ENCODE measurements around the gene AGAP2. TPM values are rescaled to one million over a fixed set of nuclear protein-coding genes. Genes with fewer than 3 reads are reported as not detected.
"Not testable (repeated sequence)": the region's sequence is repeated elsewhere in the genome, so short reads cannot be mapped to it uniquely, and the experiment has no call there.

AGAP2 gene
- total and polyA plus RNA-seq, 9 of the 15 experiments (the other 6 are each of a cell fraction or from before 2014, with no cell fraction given): 0.04 to 0.77 (median 0.28) TPM; not detected in 1

GRCh38 chr12:57722716-57723629 lies 15.6 kb downstream of the AGAP2 start:
- DNase-seq (ENCODE audit: extremely low read depth in 1 of 4, low spot score in 3 of 4) (no peak), FAIRE-seq (no peak), ATAC-seq (peak; percentile 21; the same call in 1 of the 3 replicates)
- Histone ChIP-seq H3K9me3 (replicated peaks; ENCODE audit: control insufficient read depth, insufficient read depth, low read depth, low read length) (no peaks in the 10 kb centered on the region; the same call in 1 of the 2 replicates), H3K4me3 (no peak overlapping the region), H3K36me3 (ENCODE audit: control insufficient read depth, insufficient read depth, low read length) (peaks cover 29% of the 10 kb centered on the region; the same call in 2 of the 3 replicates), H3K4me1 (replicated peaks in 1 of 2; ENCODE audit: control insufficient read depth in 2 of 2, insufficient read depth in 2 of 2, low read length in 2 of 2) (peaks cover 0 to 20% of the 10 kb centered on the region in 2 experiments; a peak in 2 of 5 replicates), H3K4me2 (ENCODE audit: insufficient read depth, low read length) (no peak overlapping the region), H3K9ac (ENCODE audit: insufficient read depth in 1 of 2, low read depth in 2 of 2, low read length in 2 of 2) (peak overlapping the region in 1 of 2 experiments; percentile 75; a peak in 1 of 4 replicates), H3K9me1 (ENCODE audit: control insufficient read depth, insufficient read depth, low read length) (no peaks in the 10 kb centered on the region), H3K27ac (ENCODE audit: extremely low read depth, low read depth, low read length) (no peak overlapping the region), H3K79me2 (ENCODE audit: control insufficient read depth, insufficient read depth, low read length) (no peaks in the 10 kb centered on the region), H2AFZ (ENCODE audit: low read depth, low read length) (no peak overlapping the region), H4K20me1 (replicated peaks; ENCODE audit: control insufficient read depth, insufficient read depth, low read length) (no peaks in the 10 kb centered on the region), H3K27me3 (ENCODE audit: control insufficient read depth in 2 of 2, insufficient read depth in 2 of 2, low read length in 2 of 2) (peaks cover 0 to 4% of the 10 kb centered on the region in 2 experiments; a peak in 1 of 5 replicates)
- BruUV-seq (replicated peaks): no TSS peak
- intact Hi-C loops (cut with micrococcal nuclease) (no loop called here), in situ Hi-C loops (cut with MboI) (no loop called here)
- TF ChIP-seq CTCF (IDR thresholded peaks at IDR 0.05 in 2 of 3, conservative IDR thresholded peaks at IDR 0.05 in 1 of 3; ENCODE audit: insufficient read depth in 2 of 3, low read depth in 1 of 3, low read length in 3 of 3): 0 out of 6 replicates have a peak, but pooled peaks of 1 of the 3 experiments have one; percentile 5
- TF ChIP-seq POLR2G (IDR thresholded peaks at IDR 0.05; ENCODE audit: low read depth, low read length): 0 out of 2 replicates have a peak, but pooled peaks have one; percentile 37
- no peak for TF ChIP-seq ZNF311 (CRISPR knock-in tag; IDR thresholded peaks at IDR 0.05)
- no peak for TF ChIP-seq PRPF4 (IDR thresholded peaks at IDR 0.05; ENCODE audit: insufficient read depth, low read depth, low read length, poor library complexity, severe bottlenecking)
- TF ChIP-seq RAD21 (CRISPR knock-in tag; conservative IDR thresholded peaks at IDR 0.05 in 1 of 2, IDR thresholded peaks at IDR 0.05 in 1 of 2): 0 out of 4 replicates have a peak, but pooled peaks of 1 of the 2 experiments have one; percentile 3
- CTCF ChIA-PET (ENCODE audit: low intra/inter-chr PET ratio): interaction anchor here (1.0 kb wide), 1 partner anchor 140 kb away, joined by 4 read pairs; no protein-coding TSS in a partner anchor
- POLR2A ChIA-PET: interaction anchor here (1.9 kb wide), 1 partner anchor 12 kb away, joined by 5 read pairs; no protein-coding TSS in a partner anchor
- WGBS (ENCODE audit: insufficient coverage, low coverage, missing lambda C conversion rate): 38% methylated on average over 11 of the region's 11 CpGs

GRCh38 chr12:57721846-57722608 lies 16.5 kb downstream of the AGAP2 start:
- H3K36me3 ChIP-seq (ENCODE audit: control insufficient read depth, insufficient read depth, low read length): peaks cover 35% of the 10 kb centered on the region; the same call in 2 of the 3 replicates
- H3K27ac ChIP-seq (ENCODE audit: extremely low read depth, low read depth, low read length); H3K27me3 ChIP-seq (ENCODE audit: control insufficient read depth in 2 of 2, insufficient read depth in 2 of 2, low read length in 2 of 2); FAIRE-seq; H3K9ac ChIP-seq (ENCODE audit: insufficient read depth in 1 of 2, low read depth in 2 of 2, low read length in 2 of 2); ATAC-seq; BruUV-seq (replicated peaks); H3K4me3 ChIP-seq; DNase-seq (ENCODE audit: extremely low read depth in 1 of 4, low spot score in 3 of 4); H4K20me1 ChIP-seq (replicated peaks; ENCODE audit: control insufficient read depth, insufficient read depth, low read length); H2AFZ ChIP-seq (ENCODE audit: low read depth, low read length); H3K4me2 ChIP-seq (ENCODE audit: insufficient read depth, low read length); in situ Hi-C loops (cut with MboI); H3K79me2 ChIP-seq (ENCODE audit: control insufficient read depth, insufficient read depth, low read length); H3K9me1 ChIP-seq (ENCODE audit: control insufficient read depth, insufficient read depth, low read length); H3K9me3 ChIP-seq (replicated peaks; ENCODE audit: control insufficient read depth, insufficient read depth, low read depth, low read length); intact Hi-C loops (cut with micrococcal nuclease): not testable (repeated sequence)
- ChIA-PET POLR2A (interaction anchor here (0.6 to 0.8 kb wide), 3 partner anchors 35 to 131 kb away, joined by 3 to 4 read pairs (median 3); partner anchors contain the start of gene PIP4K2C), CTCF (ENCODE audit: low intra/inter-chr PET ratio) (interaction anchor here (1.0 kb wide), 1 partner anchor 139 kb away, joined by 4 read pairs; no protein-coding TSS in a partner anchor)
- peaks cover 0 to 12% of the 10 kb centered on the region in 2 experiments; a peak in 1 of 5 replicates for H3K4me1 ChIP-seq (replicated peaks in 1 of 2; ENCODE audit: control insufficient read depth in 2 of 2, insufficient read depth in 2 of 2, low read length in 2 of 2)
- WGBS (ENCODE audit: insufficient coverage, low coverage, missing lambda C conversion rate): 84% methylated on average over 15 of the region's 16 CpGs
